Spleen (tissue), 11 donors: ENCODE measurements around the gene ADAM10. TPM values are rescaled to one million over a fixed set of nuclear protein-coding genes. Genes with fewer than 3 reads are reported as not detected.
A peak's percentile ranks its signal among the peaks of the same experiment; 100 is the strongest.

Experiments used
- DNase-seq: peaks from one replicate; pipeline ENCODE4 v3.0.0-alpha.2; 2020
- H3K27ac ChIP-seq, 8 donors: fragments of 200-600 bp; sonication (generic) in 7 of 8; 1 replicate in 4 of 8; 2 replicates in 4 of 8; pipeline versions ENCODE4 v1.5.0 to v1.8.0; 2016 to 2021; ENCODE audit warnings: inconsistent platforms in 4 of 8, mild to moderate bottlenecking in 4 of 8, moderate library complexity in 1 of 8
- H3K27me3 ChIP-seq, 7 donors: fragments of 200-600 bp; sonication (generic) in 6 of 7; replicated peaks in 1 of 7; 1 replicate in 4 of 7; 2 replicates in 3 of 7; pipeline versions ENCODE4 v1.5.0 to v1.8.0; 2016 to 2021; ENCODE audit warnings: inconsistent platforms in 3 of 7, mild to moderate bottlenecking in 1 of 7
- H3K36me3 ChIP-seq, 6 donors: fragments of 200-600 bp; sonication (generic) in 5 of 6; 1 replicate in 4 of 6; 2 replicates in 2 of 6; pipeline versions ENCODE4 v1.5.0 to v1.8.0; 2016 to 2021; ENCODE audit warnings: inconsistent platforms in 2 of 6
- H3K4me1 ChIP-seq, 6 donors: fragments of 200-600 bp; sonication (generic) in 5 of 6; 1 replicate in 3 of 6; 2 replicates in 3 of 6; pipeline versions ENCODE4 v1.5.0 to v1.8.0; 2016 to 2021; ENCODE audit warnings: inconsistent platforms in 3 of 6
- H3K4me3 ChIP-seq, 8 donors: fragments of 200-600 bp; sonication (generic) in 7 of 8; 1 replicate in 4 of 8; 2 replicates in 4 of 8; pipeline versions ENCODE4 v1.5.0 to v1.8.0; 2016 to 2021; ENCODE audit warnings: inconsistent platforms in 4 of 8, mild to moderate bottlenecking in 4 of 8, moderate library complexity in 2 of 8
- H3K9me3 ChIP-seq, 8 donors: fragments of 200-600 bp; sonication (generic) in 7 of 8; 1 replicate in 4 of 8; 2 replicates in 4 of 8; pipeline versions ENCODE4 v1.5.0 to v1.8.0; 2016 to 2021; ENCODE audit warnings: inconsistent platforms in 4 of 8
- POLR2A ChIP-seq, 3 donors: fragments of 450-650 bp; IDR thresholded peaks; one replicate each; pipeline ENCODE4 v1.5.1; 2017; ENCODE audit warnings: antibody characterized with exemption in 3 of 3, mild to moderate bottlenecking in 1 of 3
- POLR2AphosphoS5 ChIP-seq, 3 donors: sonication (generic); formaldehyde crosslinking; IDR thresholded peaks; one replicate each; pipeline ENCODE4 v1.5.1; 2017; ENCODE audit warnings: antibody characterized with exemption in 3 of 3
- WGBS, 5 donors: extraction: QIAGEN DNeasy Blood & Tissue Kit in 3 of 5; methylation state at CpG; one replicate each; pipeline versions ENCODE4 v1.1.5 to v1.1.7; 2013 to 2018; 5-methylcytosine and 5-hydroxymethylcytosine counted together
- intact Hi-C: fragments of 100-400 bp; cut with DNase I; formaldehyde crosslinking; loops from one replicate; pipeline ENCODE4 v1.15.0; 2023; ENCODE audit warnings: low total_unique reads
- polyA plus RNA-seq, 3 donors: library from polyadenylated mRNA; stranded (reverse); fragments of 200-250 nt; gene quantifications; one replicate each; pipeline ENCODE4 v1.2.1, GENCODE V29; 2013
- total RNA-seq, 7 donors: library from RNA; depleted of rRNA in 3 of 7; stranded (reverse); fragments of >200 nt in 3 of 7; fragmentation: NEBNext Ultra II Directional in 4 of 7; extraction: Animal tissue kit (Norgen Biotek cat#: 25700) in 4 of 7; gene quantifications; one replicate each; pipeline versions ENCODE4 v1.1.0 to v1.2.1, GENCODE V29; 2016 to 2021
- TF ChIP-seq, protein P1 (sequence below), 11 experiments: fragments of 200-600 bp in 7 of 11; fragments of 450-650 bp in 4 of 11; sonication (generic) in 4 of 11; IDR thresholded peaks in 8 of 11; conservative IDR thresholded peaks in 3 of 11; 1 replicate in 7 of 11; 2 replicates in 4 of 11; pipeline versions ENCODE4 v1.4.0 to v1.8.0; 2016 to 2021; ENCODE audit warnings: antibody characterized with exemption in 11 of 11, inconsistent platforms in 4 of 11, mild to moderate bottlenecking in 1 of 11
- donor health status: healthy with polysubstance abuse.
- donor health status: DM: no; HTN: no; CAD: no; lungs with moderate emphysema.
- donor health status: DM: no; HTN: no; CAD: no.
- donor health status: Bipolar disorder and iron deficiency.
- donor health status: healthy.
- donor health status: DM: no; HTN: no; CAD: no.
- donor health status: DM: yes; HTN: yes; CAD: no.

The ADAM10 gene
- total and polyA plus RNA-seq, 10 donors = 7.6 to 205 (median 123) TPM

GRCh38 chr15:58690703-58691102, 58.8 kb downstream of the ADAM10 start:
- peaks cover 6 to 49% (median 26%) of the 10 kb centered on the region in 6 donors for H3K4me1 ChIP-seq
- intact Hi-C loops = no loop called here
- TF ChIP-seq, protein P1, sequence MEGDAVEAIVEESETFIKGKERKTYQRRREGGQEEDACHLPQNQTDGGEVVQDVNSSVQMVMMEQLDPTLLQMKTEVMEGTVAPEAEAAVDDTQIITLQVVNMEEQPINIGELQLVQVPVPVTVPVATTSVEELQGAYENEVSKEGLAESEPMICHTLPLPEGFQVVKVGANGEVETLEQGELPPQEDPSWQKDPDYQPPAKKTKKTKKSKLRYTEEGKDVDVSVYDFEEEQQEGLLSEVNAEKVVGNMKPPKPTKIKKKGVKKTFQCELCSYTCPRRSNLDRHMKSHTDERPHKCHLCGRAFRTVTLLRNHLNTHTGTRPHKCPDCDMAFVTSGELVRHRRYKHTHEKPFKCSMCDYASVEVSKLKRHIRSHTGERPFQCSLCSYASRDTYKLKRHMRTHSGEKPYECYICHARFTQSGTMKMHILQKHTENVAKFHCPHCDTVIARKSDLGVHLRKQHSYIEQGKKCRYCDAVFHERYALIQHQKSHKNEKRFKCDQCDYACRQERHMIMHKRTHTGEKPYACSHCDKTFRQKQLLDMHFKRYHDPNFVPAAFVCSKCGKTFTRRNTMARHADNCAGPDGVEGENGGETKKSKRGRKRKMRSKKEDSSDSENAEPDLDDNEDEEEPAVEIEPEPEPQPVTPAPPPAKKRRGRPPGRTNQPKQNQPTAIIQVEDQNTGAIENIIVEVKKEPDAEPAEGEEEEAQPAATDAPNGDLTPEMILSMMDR (IDR thresholded peaks at IDR 0.05 in 8 of 11, conservative IDR thresholded peaks at IDR 0.05 in 3 of 11) = no peak
- TF ChIP-seq POLR2A (IDR thresholded peaks at IDR 0.05) (no peak), POLR2AphosphoS5 (IDR thresholded peaks at IDR 0.05) (no peak)
- no peak for DNase-seq
- H3K36me3 ChIP-seq = peaks cover 0 to 16% (median 0%) of the 10 kb centered on the region in 6 donors
- H3K27ac ChIP-seq = peak overlapping the region in 1 of 8 donors; percentile 11
- no peak overlapping the region for H3K4me3 ChIP-seq
- H3K9me3 ChIP-seq = no peaks in the 10 kb centered on the region
- WGBS, 5 donors = 49 to 80% (median 76%) methylated on average over 3 of the region's 3 CpGs
- no peaks in the 10 kb centered on the region for H3K27me3 ChIP-seq

DNA sequence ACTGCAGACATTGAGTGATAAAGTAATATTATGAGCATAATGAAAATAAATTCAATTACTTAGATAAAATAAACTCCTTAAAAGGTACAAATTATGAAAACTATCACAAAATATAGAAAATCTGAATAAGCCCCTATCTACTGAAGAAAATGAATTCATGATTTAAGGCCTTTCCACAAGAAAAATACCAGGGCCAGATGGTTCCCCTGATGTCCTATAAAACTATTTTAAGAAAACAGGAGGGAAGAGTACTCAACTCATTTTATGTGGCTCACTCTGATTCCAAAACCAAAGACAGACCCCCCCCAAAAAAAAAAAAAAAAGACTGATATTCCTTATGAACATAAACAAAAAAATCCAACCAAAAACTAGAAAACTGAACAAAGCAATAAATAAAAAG, 59.9 kb downstream of the ADAM10 start:
- no peak overlapping the region for H3K4me3 ChIP-seq
- TF ChIP-seq, protein P1 (IDR thresholded peaks at IDR 0.05 in 8 of 11, conservative IDR thresholded peaks at IDR 0.05 in 3 of 11) = no peak
- TF ChIP-seq POLR2AphosphoS5 (IDR thresholded peaks at IDR 0.05) = no peak
- H3K9me3 ChIP-seq = no peaks in the 10 kb centered on the region
- no peaks in the 10 kb centered on the region for H3K27me3 ChIP-seq
- intact Hi-C loops = no loop called here
- no peak overlapping the region for H3K27ac ChIP-seq
- no peak for DNase-seq
- H3K4me1 ChIP-seq = peaks cover 6 to 41% (median 18%) of the 10 kb centered on the region in 6 donors
- H3K36me3 ChIP-seq = peaks cover 0 to 16% (median 0%) of the 10 kb centered on the region in 6 donors

GRCh38 chr15:58686286-58686685, 63.2 kb downstream of the ADAM10 start:
- DNase-seq = no peak
- intact Hi-C loops = no loop called here
- no peak overlapping the region for H3K27ac ChIP-seq

GRCh38 chr15:58684751-58685150, 64.8 kb downstream of the ADAM10 start:
- intact Hi-C loops = no loop called here
- H3K27me3 ChIP-seq = no peaks in the 10 kb centered on the region
- WGBS, 5 donors = 94 to 97% (median 95%) methylated on average over 4 of the region's 4 CpGs
- TF ChIP-seq POLR2AphosphoS5 (IDR thresholded peaks at IDR 0.05) (no peak), POLR2A (IDR thresholded peaks at IDR 0.05) (no peak)
- TF ChIP-seq, protein P1 (IDR thresholded peaks at IDR 0.05 in 8 of 11, conservative IDR thresholded peaks at IDR 0.05 in 3 of 11) = no peak
- no peaks in the 10 kb centered on the region for H3K9me3 ChIP-seq
- H3K4me1 ChIP-seq = peaks cover 4 to 36% (median 20%) of the 10 kb centered on the region in 6 donors
- no peak overlapping the region for H3K4me3 ChIP-seq
- peaks cover 0 to 15% (median 0%) of the 10 kb centered on the region in 6 donors for H3K36me3 ChIP-seq
- no peak overlapping the region for H3K27ac ChIP-seq
- no peak for DNase-seq

More at GRCh38 chr15:58686286-58686685, 63.2 kb downstream of the ADAM10 start:
- H3K36me3 ChIP-seq = peaks cover 0 to 5% (median 0%) of the 10 kb centered on the region in 6 donors
- WGBS, 5 donors = 96 to 100% (median 97%) methylated on average over 8 of the region's 8 CpGs
- H3K27me3 ChIP-seq = no peaks in the 10 kb centered on the region
- H3K4me1 ChIP-seq = peaks cover 9 to 51% (median 28%) of the 10 kb centered on the region in 6 donors
- TF ChIP-seq POLR2AphosphoS5 (IDR thresholded peaks at IDR 0.05) = peak in 1 of 3 donors; percentile 31
- TF ChIP-seq POLR2A (IDR thresholded peaks at IDR 0.05) = no peak
- no peak overlapping the region for H3K4me3 ChIP-seq
- H3K9me3 ChIP-seq = no peaks in the 10 kb centered on the region
